Renal pelvis (tissue), 4 donors: ENCODE measurements around the gene STX5. TPM values are rescaled to one million over a fixed set of nuclear protein-coding genes. Genes with fewer than 3 reads are reported as not detected.
"Not testable (repeated sequence)": the region's sequence is repeated elsewhere in the genome, so short reads cannot be mapped to it uniquely, and the experiment has no call there.

Source experiments
- DNase-seq: peaks from one replicate; pipeline ENCODE4 v3.0.0-alpha.2; 2013
- polyA plus RNA-seq, 3 donors: library from polyadenylated mRNA; unstranded; fragments of 120-200 nt; gene quantifications; one replicate each; pipeline ENCODE4 v1.2.1, GENCODE V29; 2013; ENCODE audit not compliant: insufficient read length in 3 of 3

The STX5 gene
- polyA plus RNA-seq, 3 donors: 50.5 to 59.2 (median 54.7) TPM

DNA sequence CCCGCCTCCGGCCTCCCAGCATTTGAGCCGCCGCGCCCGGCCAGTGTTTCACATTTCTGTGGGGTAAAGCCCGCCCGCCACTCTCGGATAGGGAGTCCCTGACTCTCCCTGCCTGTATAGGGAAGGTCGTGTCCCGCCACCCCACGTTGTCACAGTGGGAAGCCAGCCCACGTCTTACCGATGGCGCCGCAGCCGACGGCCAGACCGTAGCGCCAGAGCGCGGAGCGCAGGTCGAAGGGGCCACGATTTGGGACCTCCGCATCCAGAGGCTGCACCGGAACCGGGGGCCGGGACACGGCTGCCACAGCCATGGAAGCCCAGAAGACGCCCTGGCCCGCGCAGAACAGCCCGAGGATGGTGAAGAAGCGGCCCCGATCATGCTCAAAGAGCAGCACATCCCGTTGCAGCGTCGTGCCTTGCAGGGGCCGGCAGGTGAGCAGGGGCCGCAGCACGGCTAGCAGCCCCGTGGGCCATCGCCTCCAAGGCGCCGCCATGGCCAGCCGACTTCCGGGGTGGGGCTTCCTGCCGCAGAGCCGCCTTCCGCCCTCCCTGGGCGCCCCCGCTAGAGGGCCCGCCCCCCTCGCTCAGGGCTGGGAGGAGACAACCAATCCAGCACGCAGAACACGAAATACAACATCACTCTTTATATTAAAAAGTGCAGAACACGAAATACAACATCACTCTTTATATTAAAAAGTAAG, 40.2 kb downstream of the STX5 start, which contains the start of gene TMEM223:
TMEM223 (minus strand) TSS at position 506 of the 701 bp plus-strand sequence; CDS start at position 494, 12 bp downstream.
- peak; percentile 84 for DNase-seq

DNA sequence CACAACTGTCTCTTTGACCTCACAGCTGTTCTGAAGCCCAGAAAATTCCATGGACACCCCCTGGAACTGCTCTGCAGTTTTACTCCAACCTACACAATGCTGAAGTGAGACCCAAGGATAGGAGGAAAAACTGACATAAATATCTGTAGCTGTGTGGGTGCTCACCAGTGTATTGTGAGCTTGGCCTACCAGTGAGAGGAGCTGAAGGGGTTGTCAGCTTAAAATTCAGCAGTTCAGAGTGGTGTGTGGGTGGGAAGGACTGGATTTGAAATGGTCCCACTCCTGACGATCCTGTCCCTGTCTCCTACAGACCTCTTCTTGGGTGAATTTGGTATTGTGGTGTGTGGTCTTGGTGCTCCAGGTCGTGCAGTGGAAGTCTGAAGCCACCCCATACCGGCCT, 42.3 kb downstream of the STX5 start:
- DNase-seq: no peak

DNA sequence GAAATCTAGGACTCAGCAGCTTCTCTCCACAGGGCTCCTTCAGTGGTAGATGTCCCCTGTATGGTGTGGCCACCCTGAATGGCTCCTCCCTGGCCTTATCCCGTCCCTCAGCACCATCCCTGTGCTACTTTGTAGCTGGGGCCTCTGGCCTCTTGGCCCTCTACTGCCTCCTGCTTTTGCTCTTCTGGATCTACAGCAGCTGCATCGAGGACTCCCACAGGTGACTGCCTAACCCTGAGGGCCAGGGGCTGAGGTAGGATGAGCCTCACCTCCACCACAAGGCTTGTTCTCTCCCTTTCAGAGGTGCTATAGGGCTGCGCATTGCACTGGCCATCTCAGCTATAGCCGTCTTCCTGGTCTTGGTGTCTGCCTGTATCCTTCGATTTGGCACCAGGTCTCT, 42.9 kb downstream of the STX5 start:
- no peak for DNase-seq

DNA sequence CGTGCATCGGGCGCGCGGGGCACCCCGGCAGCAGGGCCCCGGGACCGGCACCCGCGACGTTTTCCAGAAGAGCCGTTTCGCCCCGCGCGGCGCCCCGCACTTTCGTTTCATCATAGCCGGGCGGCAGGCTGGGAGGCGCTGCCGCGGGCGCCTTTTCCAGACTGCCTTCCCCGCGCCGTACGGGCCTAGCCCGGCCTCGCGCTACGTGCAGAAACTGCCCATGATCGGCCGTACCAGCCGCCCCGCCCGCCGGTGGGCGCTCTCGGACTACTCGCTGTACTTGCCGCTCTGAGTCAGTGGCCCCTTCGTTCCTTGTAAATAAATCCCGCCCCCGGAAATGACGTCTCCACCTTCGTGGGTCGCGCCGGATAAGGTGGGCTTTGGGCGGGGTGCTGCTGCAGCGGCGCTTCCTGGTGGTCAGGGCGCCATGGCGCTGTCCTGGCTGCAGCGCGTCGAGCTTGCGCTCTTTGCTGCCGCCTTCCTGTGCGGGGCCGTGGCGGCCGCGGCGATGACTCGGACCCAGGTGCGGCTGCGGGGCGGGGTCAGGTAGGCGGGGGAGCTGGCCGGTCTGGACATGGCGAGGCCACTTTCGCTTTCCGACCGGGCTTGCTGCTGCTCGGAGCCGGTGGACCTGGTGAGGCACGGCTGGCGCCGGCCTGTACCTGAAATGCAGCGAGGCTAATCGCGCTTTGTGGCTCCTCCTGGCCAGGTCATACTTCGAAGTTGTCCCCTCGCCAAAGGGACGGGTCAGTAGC, 44.7 kb downstream of the STX5 start, which contains the start of gene TMEM179B:
TMEM179B (plus strand) TSS at position 398 of the 755 bp plus-strand sequence; CDS start at position 428, 30 bp downstream.
- DNase-seq: peak; percentile 99

DNA sequence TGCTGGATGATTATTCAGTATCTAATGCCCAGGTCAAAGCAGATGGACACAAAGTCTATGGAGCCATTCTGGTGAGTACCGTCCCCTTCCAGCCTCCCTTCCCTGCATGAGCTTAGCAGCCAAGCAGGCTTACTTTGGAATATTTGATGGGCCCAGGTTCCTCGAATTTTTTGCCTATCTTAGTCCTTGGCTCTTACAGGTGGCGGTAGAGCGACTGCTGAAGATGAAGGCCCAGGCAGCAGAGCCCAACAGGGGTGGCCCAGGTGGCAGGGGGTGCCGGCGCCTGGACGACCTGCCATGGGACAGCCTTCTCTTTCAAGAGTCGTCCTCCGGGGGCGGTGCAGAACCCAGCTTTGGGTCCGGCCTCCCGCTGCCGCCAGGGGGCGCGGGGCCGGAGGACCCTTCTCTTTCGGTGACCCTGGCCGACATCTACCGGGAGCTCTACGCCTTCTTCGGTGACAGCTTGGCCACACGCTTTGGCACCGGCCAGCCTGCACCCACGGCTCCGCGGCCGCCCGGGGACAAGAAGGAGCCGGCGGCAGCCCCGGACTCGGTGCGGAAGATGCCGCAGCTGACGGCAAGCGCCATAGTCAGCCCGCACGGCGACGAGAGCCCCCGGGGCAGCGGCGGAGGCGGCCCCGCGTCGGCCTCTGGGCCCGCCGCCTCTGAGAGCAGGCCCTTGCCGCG, 45.4 kb downstream of the STX5 start:
- DNase-seq: peak; percentile 89

DNA sequence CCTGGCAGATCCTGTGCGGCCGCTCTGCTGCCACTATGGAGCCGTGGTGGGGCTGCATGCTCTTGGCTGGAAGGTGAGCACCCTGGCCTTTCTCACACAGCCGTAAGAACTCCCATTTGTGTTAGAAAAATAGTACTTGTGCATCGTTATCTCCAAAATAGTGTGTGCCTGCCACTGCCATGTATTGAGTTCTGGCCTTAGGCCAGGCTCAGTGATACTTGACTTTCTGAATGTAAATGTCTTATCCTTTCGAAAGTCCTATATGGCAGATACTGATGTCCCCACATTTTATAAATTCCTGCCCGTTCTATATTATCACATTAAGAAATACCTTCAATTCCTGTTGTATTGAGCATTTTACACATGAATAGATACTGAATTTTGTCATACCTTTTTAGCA, 49.1 kb downstream of the STX5 start:
- no peak for DNase-seq

DNA sequence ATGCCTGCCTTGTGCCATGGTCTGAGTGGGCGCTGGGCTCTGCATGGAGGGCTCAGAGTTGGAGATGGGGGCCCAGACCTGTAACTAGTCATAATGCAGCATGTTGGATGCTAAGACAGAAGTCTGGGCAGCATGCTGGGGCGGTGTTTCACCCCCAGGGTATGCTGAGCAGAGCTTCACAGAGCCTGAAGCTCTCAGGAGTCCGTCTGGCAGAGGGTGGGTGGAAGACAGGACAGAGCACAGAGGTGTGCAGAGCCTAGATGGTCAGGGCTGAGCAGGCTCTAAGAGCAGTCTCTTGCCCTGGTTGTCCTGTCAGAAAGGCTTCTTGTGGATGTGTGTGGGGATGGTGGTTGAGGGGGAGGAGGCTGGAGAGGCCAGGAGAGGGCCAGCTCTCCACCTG, 53.4 kb downstream of the STX5 start:
- DNase-seq: no peak

DNA sequence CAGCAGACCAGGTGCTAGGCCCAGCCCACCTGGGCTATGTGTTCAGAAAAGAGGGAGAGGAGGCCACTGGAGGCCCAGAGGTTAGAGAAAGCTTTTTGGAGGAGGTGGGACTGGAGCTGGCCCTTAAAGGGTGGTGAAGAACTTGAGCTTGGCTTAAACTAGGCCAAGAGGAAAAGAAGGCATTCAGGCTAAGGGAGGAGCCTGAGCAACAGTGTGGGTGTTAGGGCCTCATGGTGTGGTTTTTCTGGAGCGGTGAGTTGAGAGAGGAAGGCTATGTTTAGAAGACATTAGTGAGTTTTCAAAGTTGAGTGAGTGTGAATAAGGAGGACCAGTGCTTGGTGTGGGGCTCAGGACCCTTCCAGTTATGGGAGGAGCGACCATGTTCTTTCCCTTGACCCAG, 54.5 kb downstream of the STX5 start:
- DNase-seq: no peak

DNA sequence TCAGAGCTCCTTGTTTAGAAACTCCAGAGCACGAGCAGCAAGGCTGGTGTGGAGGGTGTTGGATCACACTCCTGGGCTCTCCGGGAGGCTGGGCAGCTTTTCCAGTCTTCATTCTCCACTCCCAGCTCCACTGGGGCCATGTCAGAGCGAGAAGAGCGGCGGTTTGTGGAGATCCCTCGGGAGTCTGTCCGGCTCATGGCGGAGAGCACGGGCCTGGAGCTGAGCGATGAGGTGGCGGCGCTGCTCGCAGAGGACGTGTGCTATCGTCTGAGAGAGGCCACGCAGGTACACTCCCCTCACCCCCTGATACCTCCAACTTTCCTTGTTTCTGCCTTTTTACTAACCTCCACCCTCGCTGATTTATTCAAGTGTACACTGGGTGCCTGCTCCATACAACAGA, 56.2 kb downstream of the STX5 start:
- DNase-seq: no peak

DNA sequence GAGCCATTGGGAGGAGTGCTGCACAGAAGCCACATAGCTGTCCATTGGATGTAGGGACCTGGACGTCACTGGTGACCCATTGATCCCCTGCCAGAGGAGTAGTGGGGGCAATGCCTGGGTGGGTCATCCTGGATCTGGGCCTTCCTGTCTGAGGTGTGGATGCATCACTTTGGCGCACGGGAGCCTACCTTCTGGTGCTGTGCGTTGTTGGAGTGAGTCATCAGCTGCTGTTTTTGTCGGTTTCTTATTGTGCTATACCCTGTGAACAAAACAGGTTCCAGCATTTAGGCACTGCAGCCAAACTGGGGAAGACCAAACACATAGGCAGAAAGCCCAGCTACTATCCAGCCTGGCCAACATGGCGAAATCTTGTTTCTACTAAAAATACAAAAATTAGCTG, 57.4 kb downstream of the STX5 start:
- DNase-seq: no peak

DNA sequence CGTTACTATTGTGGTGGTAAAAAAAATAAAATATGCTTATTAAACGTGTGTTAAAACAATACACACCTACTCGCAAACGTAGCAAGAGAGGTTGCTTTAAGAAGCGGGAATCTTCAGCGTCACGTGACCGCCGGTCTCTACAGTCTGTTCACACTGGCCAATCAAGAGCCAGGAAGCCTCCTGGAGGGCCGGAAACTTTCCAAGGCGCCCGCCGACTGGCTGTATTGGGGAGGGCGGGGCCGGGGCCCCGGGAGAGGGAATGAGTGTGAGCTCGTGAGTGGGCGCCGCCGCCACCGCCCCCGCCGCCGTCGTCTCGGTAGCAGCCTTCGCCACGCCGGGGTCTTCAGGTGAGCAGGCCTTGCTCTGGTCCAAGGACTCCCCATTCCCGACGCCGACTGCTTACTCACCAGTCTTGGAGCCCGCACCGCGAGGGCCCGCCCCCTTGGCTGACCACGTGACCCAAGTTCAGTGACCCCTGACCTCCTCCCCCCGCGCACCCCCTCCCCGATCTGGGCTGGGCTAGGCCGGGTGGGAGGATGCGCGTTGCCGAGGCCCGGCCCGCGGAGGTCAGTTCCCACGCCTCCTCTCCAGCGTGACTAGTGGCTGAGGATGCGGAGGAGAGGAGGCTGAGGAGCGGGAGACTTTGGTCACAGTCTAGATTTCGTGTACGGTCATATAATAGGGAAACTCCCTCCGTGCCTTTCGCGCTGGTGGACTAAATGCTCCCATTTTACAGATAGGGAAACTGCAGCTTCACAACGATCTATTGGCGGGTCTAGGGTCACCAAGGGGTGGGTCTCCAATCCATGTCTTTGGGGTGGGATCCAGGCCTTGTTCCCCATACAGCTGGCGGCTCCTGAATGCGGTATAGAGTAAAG, 60.5 kb downstream of the STX5 start, which contains the start of gene TAF6L:
TAF6L (plus strand) TSS at position 253 of the 878 bp plus-strand sequence. CDS start 4,388 bp downstream, outside the sequence.
- DNase-seq: peak; percentile 98

DNA sequence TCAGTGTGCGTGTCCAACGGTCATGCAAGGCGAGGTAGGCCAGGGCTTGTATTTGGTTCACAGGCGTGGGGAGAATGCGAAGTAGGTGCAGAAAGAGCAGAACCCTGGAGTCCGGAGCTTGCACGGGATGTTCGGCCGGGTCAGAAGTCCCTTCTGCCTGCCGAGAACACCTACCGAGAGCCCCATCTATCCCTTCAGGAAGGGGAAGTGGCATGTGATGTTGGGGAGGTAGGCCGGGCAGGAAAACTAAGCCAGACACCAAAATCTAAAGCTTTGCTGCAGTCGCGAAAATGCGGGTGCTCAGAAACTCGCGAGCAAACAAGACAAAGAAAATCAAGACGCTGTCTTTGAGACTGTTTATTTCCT, 61.1 kb downstream of the STX5 start:
- DNase-seq: no peak

DNA sequence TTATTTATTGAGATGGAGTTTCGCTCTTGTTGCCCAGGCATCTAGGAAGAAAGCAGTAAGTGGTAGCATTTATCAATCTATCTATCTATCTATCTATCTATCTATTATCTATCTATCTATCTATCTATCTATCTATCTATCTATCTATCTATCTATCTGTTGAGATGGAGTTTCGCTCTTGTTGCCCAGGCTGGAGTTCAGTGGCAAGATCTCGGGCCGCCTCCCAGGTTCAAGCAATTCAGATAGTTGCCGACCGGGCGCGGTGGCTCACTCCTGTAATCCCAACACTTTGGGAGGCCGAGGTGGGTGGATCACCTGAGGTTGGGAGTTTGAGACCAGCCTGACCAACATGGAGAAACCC, 71.0 kb downstream of the STX5 start:
- DNase-seq: not testable (repeated sequence)

DNA sequence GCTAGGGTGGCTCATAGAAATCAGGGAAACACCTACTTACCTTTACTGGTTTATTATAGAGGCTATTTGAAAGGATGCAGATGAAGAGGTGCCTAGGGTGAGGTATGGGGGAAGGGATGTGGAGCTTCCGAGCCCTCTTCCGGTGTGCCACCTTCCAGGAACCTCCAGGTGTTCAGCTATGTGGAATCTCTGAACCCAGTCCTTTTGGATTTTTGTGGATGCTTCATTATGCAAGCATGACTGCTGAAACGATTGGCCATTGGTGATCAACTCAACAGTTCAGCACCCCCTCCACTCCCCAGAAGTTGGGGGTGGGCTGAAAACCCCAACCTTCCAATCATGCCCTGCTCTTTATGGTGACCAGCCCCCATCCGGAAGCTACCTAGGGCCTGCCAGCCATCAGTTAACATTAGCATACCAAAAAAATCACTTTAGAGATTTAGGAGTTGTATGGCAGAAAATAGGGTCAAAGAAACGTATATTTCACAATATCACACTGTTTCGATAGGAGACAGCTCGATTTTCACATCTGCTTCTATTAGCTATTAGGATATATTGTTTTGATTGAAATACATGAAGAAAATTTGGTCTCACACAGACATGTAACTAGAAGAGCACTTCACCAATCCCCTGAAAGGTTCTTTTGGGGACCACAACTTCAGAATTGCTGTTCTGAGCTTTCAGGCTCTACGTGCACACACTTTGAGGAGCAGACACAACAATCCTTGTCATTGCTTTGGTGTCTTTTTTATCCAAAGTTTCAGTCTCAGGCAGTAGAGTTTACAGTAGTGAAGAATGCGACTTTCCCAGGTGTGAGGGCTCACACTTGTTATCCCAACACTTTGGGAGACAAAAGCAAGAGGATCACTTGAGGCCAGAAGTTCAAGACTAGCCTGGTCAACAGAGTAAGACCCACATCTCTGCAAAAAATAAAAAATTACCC, 73.7 kb downstream of the STX5 start:
- DNase-seq: no peak

Other genes with a start within 250 kb of the STX5 start
- 10 to 100 TPM; 22.1 to 30.2 (median 25.6) TPM for gene TUT1, start 240.5 kb downstream of the STX5 start, polyA plus RNA-seq
- 10 to 100 TPM; 95.7 to 98.2 (median 96.5) TPM for gene MTA2, start 230.2 kb downstream of the STX5 start, polyA plus RNA-seq
- gene EML3, start 219.3 kb downstream of the STX5 start, polyA plus RNA-seq: 10 to 100 TPM; 32.2 to 40.6 (median 38.0) TPM
- 1 to 10 TPM; 2.7 to 4.6 (median 3.1) TPM for gene ROM1, start 218.8 kb downstream of the STX5 start, polyA plus RNA-seq
- 10 to 100 TPM; 37.4 to 45.4 (median 38.7) TPM for gene B3GAT3, start 210.1 kb downstream of the STX5 start, polyA plus RNA-seq
- 100 to 1,000 TPM; 371 to 407 (median 392) TPM for gene GANAB, start 185.4 kb downstream of the STX5 start, polyA plus RNA-seq
- gene INTS5, start 178.7 kb downstream of the STX5 start, polyA plus RNA-seq: 10 to 100 TPM; 21.5 to 24.8 (median 23.5) TPM
- gene C11orf98, start 166.8 kb downstream of the STX5 start, polyA plus RNA-seq: 10 to 100 TPM; 57.7 to 62.1 (median 60.3) TPM
- gene CSKMT, start 166.7 kb downstream of the STX5 start, polyA plus RNA-seq: 1 to 10 TPM; 5.1 to 6.6 (median 6.0) TPM
- 10 to 100 TPM; 10.4 to 13.1 (median 12.9) TPM for gene UQCC3, start 160.4 kb downstream of the STX5 start, polyA plus RNA-seq
- gene LBHD1, start 159.8 kb downstream of the STX5 start, polyA plus RNA-seq: 10 to 100 TPM in 2 of 3 donors, 1 to 10 TPM in 1; 8.6 to 11.6 (median 10.6) TPM
- 100 to 1,000 TPM; 151 to 204 (median 191) TPM for gene UBXN1, start 153.0 kb downstream of the STX5 start, polyA plus RNA-seq
- gene LRRN4CL, start 142.5 kb downstream of the STX5 start, polyA plus RNA-seq: 1 to 10 TPM in 2 of 3 donors, under 1 TPM in 1; 0.68 to 1.0 (median 1.0) TPM
- gene BSCL2, start 124.6 kb downstream of the STX5 start, polyA plus RNA-seq: 10 to 100 TPM; 65.7 to 72.7 (median 68.1) TPM
- 1 to 10 TPM; 2.1 to 3.6 (median 2.5) TPM for gene GNG3, start 124.4 kb downstream of the STX5 start, polyA plus RNA-seq
- 10 to 100 TPM; 79.1 to 92.4 (median 86.0) TPM for gene HNRNPUL2, start 104.6 kb downstream of the STX5 start, polyA plus RNA-seq
- 10 to 100 TPM; 37.0 to 48.6 (median 45.8) TPM for gene TTC9C, start 103.6 kb downstream of the STX5 start, polyA plus RNA-seq
- 10 to 100 TPM in 1 of 3 donors, 1 to 10 TPM in 2; 8.1 to 10.4 (median 9.4) TPM for gene ZBTB3, start 77.9 kb downstream of the STX5 start, polyA plus RNA-seq
- 100 to 1,000 TPM; 133 to 173 (median 153) TPM for gene POLR2G, start 70.5 kb downstream of the STX5 start, polyA plus RNA-seq
- 10 to 100 TPM; 32.9 to 44.1 (median 40.0) TPM for gene TAF6L, start 60.7 kb downstream of the STX5 start, polyA plus RNA-seq
- gene TMEM179B, start 44.6 kb downstream of the STX5 start, polyA plus RNA-seq: 10 to 100 TPM; 67.7 to 75.2 (median 71.3) TPM
- 10 to 100 TPM; 30.6 to 31.6 (median 31.1) TPM for gene TMEM223, start 40.0 kb downstream of the STX5 start, polyA plus RNA-seq
- 100 to 1,000 TPM; 117 to 137 (median 126) TPM for gene NXF1, start 26.6 kb downstream of the STX5 start, polyA plus RNA-seq
- gene TEX54, start 790 bp upstream of the STX5 start, polyA plus RNA-seq: under 1 TPM in 2 of 3 donors, not detected in 1; 0.36 to 0.65 TPM
- gene WDR74, start 7.5 kb upstream of the STX5 start, polyA plus RNA-seq: 10 to 100 TPM; 38.1 to 49.6 (median 47.0) TPM
- 100 to 1,000 TPM; 169 to 175 (median 169) TPM for gene SLC3A2, start 48.8 kb upstream of the STX5 start, polyA plus RNA-seq
- gene CHRM1, start 89.3 kb upstream of the STX5 start, polyA plus RNA-seq: under 1 TPM in 2 of 3 donors, not detected in 1; 0.04 to 0.07 TPM
- 10 to 100 TPM; 25.1 to 38.1 (median 32.2) TPM for gene SLC22A6, start 152.9 kb upstream of the STX5 start, polyA plus RNA-seq
- gene SLC22A8, start 183.8 kb upstream of the STX5 start, polyA plus RNA-seq: 10 to 100 TPM; 44.8 to 63.5 (median 60.6) TPM